Panc1 (cell line): ENCODE results near the gene PRRT1. TPM values are rescaled to one million over a fixed set of nuclear protein-coding genes. Genes with fewer than 3 reads are reported as not detected.

ENCODE experiments used
- ATAC-seq: fragments of 200-7000 bp; cut with Tn5 transposase; 2 replicates; pipeline ENCODE4 v1.9.1; 2020; ENCODE audit warnings: mild to moderate bottlenecking, moderate library complexity
- BruUV-seq: library from RNA; stranded (reverse); fragments of 400-500 nt; replicated peaks from 2 replicates; lab custom pipeline; 2021; lab: Mats Ljungman, UMichigan
- CTCF ChIA-PET: fragments of 300-600 bp; sonication (Branson Sonifier 250); formaldehyde crosslinking; loops from one replicate; lab custom pipeline; 2022; ENCODE audit warnings: antibody characterized with exemption; lab: Charles Lee
- POLR2A ChIA-PET: fragments of 300-600 bp; sonication (Branson Sonifier 250); formaldehyde crosslinking; loops from one replicate; lab custom pipeline; 2022; ENCODE audit warnings: antibody characterized with exemption; lab: Charles Lee
- DNase-seq: peaks from one replicate; pipeline ENCODE4 v3.0.0-alpha.2; 2010; ENCODE audit warnings: low read depth, low spot score
- H3K27ac ChIP-seq: 2 replicates; pipeline ENCODE4 v1.5.1; 2011; ENCODE audit warnings: mild to moderate bottlenecking, low read length, inconsistent platforms
- H3K27me3 ChIP-seq: fragments of 200-500 bp; sonication (Bioruptor generic); 2 replicates; pipeline ENCODE4 v1.6.0; 2014; ENCODE audit warnings: low read length, inconsistent platforms; ENCODE audit not compliant: control insufficient read depth, insufficient read depth
- H3K36me3 ChIP-seq: fragments of 200-500 bp; sonication (Bioruptor generic); 2 replicates; pipeline ENCODE4 v1.5.1; 2014; ENCODE audit warnings: inconsistent platforms, mild to moderate bottlenecking, low read length, moderate library complexity; ENCODE audit not compliant: control insufficient read depth, insufficient read depth
- H3K4me1 ChIP-seq: 2 replicates; pipeline ENCODE4 v1.5.1; 2011; ENCODE audit warnings: inconsistent platforms, mild to moderate bottlenecking, low read length, moderate library complexity; ENCODE audit not compliant: control insufficient read depth, insufficient read depth
- H3K4me3 ChIP-seq, 2 experiments: 2 replicates each; pipeline ENCODE4 v1.5.1; 2011 to 2012; ENCODE audit warnings: low read depth in 2 of 2, low read length in 2 of 2, mild to moderate bottlenecking in 2 of 2, inconsistent platforms in 1 of 2, moderate library complexity in 1 of 2
- H3K9me3 ChIP-seq: fragments of 200-500 bp; sonication (Bioruptor generic); 2 replicates; pipeline ENCODE4 v1.5.1; 2014; ENCODE audit warnings: low read depth, mild to moderate bottlenecking, inconsistent platforms, low read length, moderate library complexity; ENCODE audit not compliant: control insufficient read depth, insufficient read depth
- POLR2AphosphoS5 ChIP-seq: IDR thresholded peaks from 2 replicates; pipeline ENCODE4 v1.6.1; 2012; ENCODE audit warnings: mild to moderate bottlenecking, low read depth, low read length, moderate library complexity
- SIN3A ChIP-seq: IDR thresholded peaks from 2 replicates; pipeline ENCODE4 v1.6.1; 2012; ENCODE audit warnings: low read depth, mild to moderate bottlenecking, low read length, moderate library complexity, borderline replicate concordance; ENCODE audit not compliant: insufficient read depth
- TCF7L2 ChIP-seq: IDR thresholded peaks from 2 replicates; pipeline ENCODE4 v1.6.1; 2011; ENCODE audit warnings: mild to moderate bottlenecking, low read depth, low read length, inconsistent platforms
- in situ Hi-C: cut with HindIII; loops from 2 replicates; pipeline ENCODE4 v1.10.0; 2016; ENCODE audit warnings: low sequenced_read_pairs, low pct_unique_long_range_greater_than_20kb
- intact Hi-C: fragments of 100-400 bp; cut with micrococcal nuclease; formaldehyde crosslinking; loops from one replicate; pipeline ENCODE4 v1.10.0; 2022; ENCODE audit not compliant: unreplicated experiment
- total RNA-seq: library from RNA; stranded (reverse); gene quantifications from one replicate; pipeline ENCODE4 v1.2.1, GENCODE V29; 2021; ENCODE audit not compliant: unreplicated experiment
- TF ChIP-seq, protein P1 (sequence below): fragments of 450-650 bp; IDR thresholded peaks from 2 replicates; pipeline ENCODE4 v1.5.1; 2017; ENCODE audit warnings: mild to moderate bottlenecking
- TF ChIP-seq, protein P2 (sequence below), 2 experiments: IDR thresholded peaks; 2 replicates each; pipeline ENCODE4 v1.6.1; 2011 to 2012; ENCODE audit warnings: low read depth in 2 of 2, control low read depth in 1 of 2, low read length in 1 of 2, mild to moderate bottlenecking in 1 of 2, moderate library complexity in 1 of 2; ENCODE audit not compliant: insufficient read depth in 1 of 2

Gene PRRT1
- total RNA-seq, 1 experiment from 2014 or later: 1.3 TPM

DNA sequence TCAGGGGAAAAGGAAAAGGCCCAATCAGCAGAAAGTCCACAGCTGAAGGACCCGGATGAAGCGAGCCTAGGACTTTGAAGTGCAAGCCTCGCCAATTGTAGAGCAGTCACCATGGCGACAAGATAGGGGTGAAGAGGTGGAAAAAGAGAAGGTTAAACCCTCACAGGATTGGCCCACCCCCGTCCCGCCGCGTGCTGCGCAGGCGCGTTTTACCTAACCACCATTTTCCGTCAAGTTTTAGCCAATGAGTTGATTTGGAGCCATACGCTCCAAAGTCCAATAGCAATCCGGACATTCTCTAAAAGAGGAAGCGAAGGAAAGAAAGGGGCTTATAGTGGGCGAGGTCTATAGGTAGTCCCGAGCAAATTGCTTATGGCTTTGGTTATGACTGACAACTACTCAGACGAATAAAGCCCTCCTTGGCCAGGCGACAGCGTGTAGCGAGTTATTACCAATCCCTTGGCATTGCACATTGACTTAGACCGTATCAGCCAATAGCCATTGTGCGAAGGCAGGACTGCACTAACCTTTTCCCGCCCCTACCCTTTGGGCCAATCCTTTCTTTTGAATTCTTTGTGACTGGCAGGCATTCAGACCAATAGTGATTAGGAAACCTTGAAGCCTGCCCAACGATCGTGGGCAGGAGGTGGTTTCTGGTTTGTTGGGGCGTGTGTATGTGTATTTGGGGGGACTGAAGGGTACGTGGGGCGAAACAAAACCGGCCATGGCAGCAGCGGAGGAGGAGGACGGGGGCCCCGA, 26.2 kb upstream of the PRRT1 start, which contains the start of gene RNF5:
Gene RNF5 (plus strand): TSS at position 618 of the 759 bp plus-strand sequence. CDS start 107 bp downstream, at position 725.
- no TSS peak for BruUV-seq
- peak within 1 kb of the TSS; percentile 61 to 64 for H3K4me3 ChIP-seq
- ATAC-seq (peak; percentile 89), DNase-seq (peak; percentile 99)
- no peaks in the 10 kb centered on the region for H3K27me3 ChIP-seq
- intact Hi-C loops: no loop called here
- H3K36me3 ChIP-seq: 0 out of 2 replicates have a peak, but pooled peaks cover 3% of the 10 kb centered on the region
- TF ChIP-seq, protein P1, sequence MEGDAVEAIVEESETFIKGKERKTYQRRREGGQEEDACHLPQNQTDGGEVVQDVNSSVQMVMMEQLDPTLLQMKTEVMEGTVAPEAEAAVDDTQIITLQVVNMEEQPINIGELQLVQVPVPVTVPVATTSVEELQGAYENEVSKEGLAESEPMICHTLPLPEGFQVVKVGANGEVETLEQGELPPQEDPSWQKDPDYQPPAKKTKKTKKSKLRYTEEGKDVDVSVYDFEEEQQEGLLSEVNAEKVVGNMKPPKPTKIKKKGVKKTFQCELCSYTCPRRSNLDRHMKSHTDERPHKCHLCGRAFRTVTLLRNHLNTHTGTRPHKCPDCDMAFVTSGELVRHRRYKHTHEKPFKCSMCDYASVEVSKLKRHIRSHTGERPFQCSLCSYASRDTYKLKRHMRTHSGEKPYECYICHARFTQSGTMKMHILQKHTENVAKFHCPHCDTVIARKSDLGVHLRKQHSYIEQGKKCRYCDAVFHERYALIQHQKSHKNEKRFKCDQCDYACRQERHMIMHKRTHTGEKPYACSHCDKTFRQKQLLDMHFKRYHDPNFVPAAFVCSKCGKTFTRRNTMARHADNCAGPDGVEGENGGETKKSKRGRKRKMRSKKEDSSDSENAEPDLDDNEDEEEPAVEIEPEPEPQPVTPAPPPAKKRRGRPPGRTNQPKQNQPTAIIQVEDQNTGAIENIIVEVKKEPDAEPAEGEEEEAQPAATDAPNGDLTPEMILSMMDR: no peak
- TF ChIP-seq POLR2AphosphoS5: no peak
- TF ChIP-seq SIN3A: 0 out of 2 replicates have a peak, but pooled peaks have one; percentile 26
- TF ChIP-seq, protein P2, sequence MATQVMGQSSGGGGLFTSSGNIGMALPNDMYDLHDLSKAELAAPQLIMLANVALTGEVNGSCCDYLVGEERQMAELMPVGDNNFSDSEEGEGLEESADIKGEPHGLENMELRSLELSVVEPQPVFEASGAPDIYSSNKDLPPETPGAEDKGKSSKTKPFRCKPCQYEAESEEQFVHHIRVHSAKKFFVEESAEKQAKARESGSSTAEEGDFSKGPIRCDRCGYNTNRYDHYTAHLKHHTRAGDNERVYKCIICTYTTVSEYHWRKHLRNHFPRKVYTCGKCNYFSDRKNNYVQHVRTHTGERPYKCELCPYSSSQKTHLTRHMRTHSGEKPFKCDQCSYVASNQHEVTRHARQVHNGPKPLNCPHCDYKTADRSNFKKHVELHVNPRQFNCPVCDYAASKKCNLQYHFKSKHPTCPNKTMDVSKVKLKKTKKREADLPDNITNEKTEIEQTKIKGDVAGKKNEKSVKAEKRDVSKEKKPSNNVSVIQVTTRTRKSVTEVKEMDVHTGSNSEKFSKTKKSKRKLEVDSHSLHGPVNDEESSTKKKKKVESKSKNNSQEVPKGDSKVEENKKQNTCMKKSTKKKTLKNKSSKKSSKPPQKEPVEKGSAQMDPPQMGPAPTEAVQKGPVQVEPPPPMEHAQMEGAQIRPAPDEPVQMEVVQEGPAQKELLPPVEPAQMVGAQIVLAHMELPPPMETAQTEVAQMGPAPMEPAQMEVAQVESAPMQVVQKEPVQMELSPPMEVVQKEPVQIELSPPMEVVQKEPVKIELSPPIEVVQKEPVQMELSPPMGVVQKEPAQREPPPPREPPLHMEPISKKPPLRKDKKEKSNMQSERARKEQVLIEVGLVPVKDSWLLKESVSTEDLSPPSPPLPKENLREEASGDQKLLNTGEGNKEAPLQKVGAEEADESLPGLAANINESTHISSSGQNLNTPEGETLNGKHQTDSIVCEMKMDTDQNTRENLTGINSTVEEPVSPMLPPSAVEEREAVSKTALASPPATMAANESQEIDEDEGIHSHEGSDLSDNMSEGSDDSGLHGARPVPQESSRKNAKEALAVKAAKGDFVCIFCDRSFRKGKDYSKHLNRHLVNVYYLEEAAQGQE (IDR thresholded peaks at IDR 0.05; ENCODE audit: insufficient read depth in 1 of 2, low read depth in 2 of 2, low read length in 1 of 2): no peak
- peak; percentile 99 for TF ChIP-seq TCF7L2
- peaks cover 35% of the 10 kb centered on the region for H3K4me1 ChIP-seq
- H3K9me3 ChIP-seq: no peaks in the 10 kb centered on the region
- peak within 1 kb of the TSS; percentile 98 for H3K27ac ChIP-seq
- in situ Hi-C loops: no loop called here
- ChIA-PET CTCF (interaction anchor here (0.6 to 1.4 kb wide), 2 partner anchors 14 to 18 kb away, joined by 3 read pairs; no protein-coding TSS in a partner anchor), POLR2A (interaction anchor here (1.0 to 1.1 kb wide), 2 partner anchors 18 to 88 kb away, joined by 3 to 4 read pairs; no protein-coding TSS in a partner anchor)

DNA sequence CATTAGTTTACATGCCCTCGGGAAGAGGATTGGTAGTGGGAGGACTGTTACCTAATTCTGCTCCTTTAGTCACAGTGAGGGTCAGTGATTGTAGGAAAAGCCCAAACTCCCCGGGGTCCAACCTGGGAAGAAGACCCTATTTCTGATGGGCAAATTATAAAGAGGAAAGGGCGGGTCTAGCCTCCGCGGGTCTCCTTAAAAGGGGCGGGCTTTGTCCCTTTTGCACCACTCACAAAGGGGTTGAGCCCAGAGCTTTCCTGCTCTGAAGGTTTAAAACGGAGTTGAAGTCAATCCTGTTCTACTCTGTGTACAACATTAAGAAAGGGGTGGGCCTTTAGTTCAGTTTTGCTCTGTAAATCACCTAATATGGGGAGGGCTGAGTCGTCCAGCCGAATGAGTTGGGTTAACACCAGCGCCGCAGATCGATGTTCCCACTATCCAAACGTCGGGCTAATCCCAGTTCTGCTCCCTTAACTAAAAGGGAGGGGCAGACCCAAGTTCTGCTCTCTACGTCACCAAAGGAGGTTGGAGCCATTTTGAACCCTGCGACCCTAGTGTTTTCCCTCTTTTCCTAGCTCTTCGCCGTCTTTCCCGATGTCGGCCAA, 25.5 kb upstream of the PRRT1 start:
- in situ Hi-C loops (no loop called here), intact Hi-C loops (no loop called here)
- H3K27me3 ChIP-seq: no peaks in the 10 kb centered on the region
- CTCF ChIA-PET: interaction anchor here (0.6 to 1.4 kb wide), 2 partner anchors 13 to 18 kb away, joined by 3 read pairs; no protein-coding TSS in a partner anchor
- peak overlapping the region; percentile 61 to 64 for H3K4me3 ChIP-seq
- POLR2A ChIA-PET: interaction anchor here (1.0 to 1.1 kb wide), 2 partner anchors 18 to 87 kb away, joined by 3 to 4 read pairs; no protein-coding TSS in a partner anchor
- H3K36me3 ChIP-seq: 0 out of 2 replicates have a peak, but pooled peaks cover 3% of the 10 kb centered on the region
- H3K27ac ChIP-seq: peak overlapping the region; percentile 98
- no peaks in the 10 kb centered on the region for H3K9me3 ChIP-seq
- ATAC-seq (peak; percentile 52), DNase-seq (no peak)
- TF ChIP-seq TCF7L2 (no peak), POLR2AphosphoS5 (peak; percentile 70; the same call in 1 of the 2 replicates)
- peaks cover 37% of the 10 kb centered on the region for H3K4me1 ChIP-seq
- no TSS peak for BruUV-seq
